NCI-H460 (cell line): ENCODE results near the gene NPC2. TPM values are rescaled to one million over a fixed set of nuclear protein-coding genes. Genes with fewer than 3 reads are reported as not detected.
"Not testable (repeated sequence)": the region's sequence is repeated elsewhere in the genome, so short reads cannot be mapped to it uniquely, and the experiment has no call there.

ENCODE experiments used
- DNase-seq: peaks from one replicate; pipeline ENCODE4 v3.0.0-alpha.2; 2016; ENCODE audit warnings: low read depth; ENCODE audit errors: extremely low read depth
- total RNA-seq: library from RNA; depleted of rRNA; stranded (reverse); fragments of >200 nt; shearing (Covaris generic); gene quantifications from 2 replicates; pipeline ENCODE4 v1.2.3, GENCODE V29; 2014

The NPC2 gene
- total RNA-seq, 1 experiment from 2014 or later = 59.3 TPM

DNA sequence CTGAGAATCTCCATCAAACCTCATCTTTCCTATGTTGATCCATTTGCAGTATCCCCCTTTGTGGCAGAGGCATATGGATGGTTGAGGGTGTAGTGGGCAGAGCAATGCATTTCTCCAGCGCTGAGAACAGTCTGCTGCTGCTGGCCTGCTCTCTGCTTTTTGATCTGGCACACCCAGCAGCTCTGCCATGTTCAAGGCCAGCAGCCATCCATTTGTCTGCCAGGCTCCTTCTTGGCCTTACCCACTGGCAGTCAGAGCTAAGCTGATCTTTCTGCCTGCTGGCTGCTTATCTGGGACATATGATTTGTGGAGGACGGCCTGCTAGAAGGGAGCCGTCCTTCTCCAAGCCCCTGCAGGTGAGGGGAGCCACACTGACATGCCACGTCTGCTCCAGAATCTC lies 17.0 kb downstream of the NPC2 start:
- DNase-seq = no peak

DNA sequence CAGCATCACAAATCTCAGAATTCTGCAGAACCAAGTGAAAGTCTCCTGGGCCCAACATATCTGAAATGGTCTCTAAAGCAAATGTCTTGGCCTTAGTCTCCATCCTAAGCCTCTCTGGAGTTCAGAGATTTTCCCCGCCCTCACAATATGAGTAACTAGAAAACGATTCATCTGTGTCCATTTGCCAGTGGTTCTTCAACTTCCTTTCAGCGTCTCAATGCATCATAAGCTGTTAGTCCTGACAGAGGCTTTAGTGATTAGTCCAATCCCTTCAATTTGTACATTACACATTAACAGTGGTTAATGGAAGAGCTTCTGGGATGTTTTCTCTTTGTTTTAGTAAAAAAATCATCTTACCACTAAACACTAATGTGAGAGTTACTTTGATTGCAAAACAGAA lies 17.4 kb downstream of the NPC2 start:
- DNase-seq = no peak

DNA sequence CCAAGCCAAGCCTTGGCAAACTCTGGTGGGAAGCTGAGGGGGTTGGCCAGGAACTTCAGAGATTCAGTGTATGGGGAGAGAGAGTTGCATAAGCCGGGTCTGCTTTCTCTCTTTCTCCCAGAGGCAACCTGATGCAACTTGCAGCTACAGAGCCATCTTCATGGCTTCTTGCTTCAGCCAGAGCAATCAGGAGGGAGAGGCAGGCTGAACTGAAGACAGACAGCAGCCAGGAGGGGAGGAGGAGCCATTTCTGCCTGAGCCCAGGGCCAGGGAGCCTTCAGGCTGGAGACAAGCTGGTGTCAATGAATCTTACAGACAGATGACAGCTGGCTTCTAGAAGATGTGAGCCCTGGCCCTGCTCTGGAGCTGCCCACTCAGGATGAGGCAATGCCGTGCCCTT lies 18.7 kb downstream of the NPC2 start:
- DNase-seq = no peak

DNA sequence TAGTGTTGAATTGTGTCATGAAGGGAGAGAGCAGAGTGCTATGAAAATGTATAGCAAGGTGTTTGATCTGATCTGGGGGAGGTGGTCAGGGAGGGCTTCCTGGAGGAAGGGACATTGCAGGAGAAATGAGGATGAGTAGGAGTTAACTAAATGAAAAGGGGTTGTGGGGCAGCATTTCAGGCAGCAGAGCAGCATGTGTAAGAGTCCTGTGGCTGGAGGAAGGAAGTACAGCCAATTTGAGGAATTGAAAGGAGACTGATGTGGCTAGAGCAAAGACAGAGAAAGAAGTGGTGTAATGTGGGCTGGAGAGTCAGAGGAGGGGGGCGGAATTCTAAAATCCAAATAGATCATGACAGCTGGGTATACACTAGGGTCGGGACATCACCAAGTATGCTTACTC lies 20.5 kb downstream of the NPC2 start:
- no peak for DNase-seq

DNA sequence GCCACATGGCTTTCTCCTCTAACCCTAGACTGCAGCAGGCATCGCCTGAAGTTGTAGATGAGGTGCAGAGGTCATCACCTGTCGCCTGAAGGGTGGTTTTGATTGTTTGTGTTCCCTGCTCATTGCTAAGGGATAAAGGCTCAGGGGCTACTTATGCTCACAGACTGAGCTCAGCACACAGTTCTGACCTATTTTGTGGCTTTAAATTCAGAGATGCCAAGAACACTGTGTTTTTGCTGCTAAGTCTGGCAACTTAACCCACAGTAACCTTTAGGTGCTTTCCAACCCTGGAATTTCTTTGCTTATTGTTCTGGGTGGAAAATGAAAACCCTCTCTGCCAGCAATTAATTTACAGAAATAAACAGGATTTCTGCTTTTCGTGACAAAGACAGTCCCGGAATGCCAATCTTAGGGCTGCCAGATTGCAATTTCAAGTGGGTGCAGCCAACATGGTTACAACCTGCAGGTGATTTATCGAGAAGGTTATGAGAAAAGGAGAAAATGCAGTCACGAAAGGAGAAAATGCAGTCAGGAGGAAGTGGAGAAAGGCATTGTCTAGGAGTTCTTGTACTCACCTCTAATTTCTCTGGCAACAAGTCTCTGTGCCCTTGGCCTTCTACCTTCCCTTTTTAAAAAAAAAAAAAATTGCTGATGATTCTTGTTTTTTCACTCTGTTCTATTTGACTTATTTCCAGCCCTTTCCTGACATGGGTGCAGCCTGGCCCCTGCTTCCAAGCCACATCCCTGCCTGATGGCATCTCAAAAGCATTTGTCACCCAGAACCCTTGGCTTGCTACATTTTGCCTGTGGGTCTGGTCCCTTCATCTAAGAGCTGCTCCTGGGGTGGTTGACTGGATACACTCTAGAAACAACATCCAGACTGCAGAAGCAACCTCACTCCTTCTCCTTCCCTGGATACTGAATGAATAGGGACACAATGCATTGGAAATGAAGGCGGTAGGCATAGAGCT lies 23.3 kb downstream of the NPC2 start:
- no peak for DNase-seq

DNA sequence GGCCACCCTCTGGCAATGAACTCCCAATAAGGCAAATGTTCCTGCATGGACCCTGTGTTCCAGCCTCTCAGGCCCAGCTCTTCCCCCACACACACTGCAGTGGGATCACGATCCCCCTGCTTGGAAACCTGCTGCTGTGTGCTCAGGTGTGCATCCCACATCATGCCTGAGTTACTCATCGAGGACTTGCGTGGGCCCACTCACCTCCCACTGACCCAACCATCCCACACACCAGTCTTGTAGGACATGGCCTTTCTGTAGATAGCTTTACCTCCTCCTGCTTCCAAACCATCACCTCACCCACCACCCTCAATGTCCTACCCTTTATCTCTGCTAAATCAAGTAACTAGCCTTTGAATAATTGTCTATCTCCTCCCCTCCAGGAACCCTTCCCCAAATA lies 24.6 kb downstream of the NPC2 start:
- DNase-seq = no peak

DNA sequence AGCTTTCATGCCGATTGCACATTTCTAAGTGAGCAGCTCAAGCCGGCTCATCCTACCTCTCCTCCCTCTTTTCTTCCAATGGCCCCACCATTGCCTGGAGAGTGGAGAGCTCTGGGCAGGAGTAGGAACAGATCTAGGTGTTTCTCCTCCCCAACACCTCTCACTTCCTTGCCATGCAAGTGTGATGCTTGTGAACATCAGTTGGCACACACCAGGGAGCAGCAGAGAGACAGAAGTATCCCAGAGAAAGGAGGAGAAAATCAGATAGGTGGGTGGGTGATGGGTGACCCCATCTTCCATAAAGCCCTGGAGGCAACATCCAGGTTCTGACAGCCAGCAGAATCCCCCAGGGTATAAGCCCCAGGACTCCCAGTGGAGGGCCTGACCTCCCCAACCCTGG lies 27.8 kb downstream of the NPC2 start:
- no peak for DNase-seq

DNA sequence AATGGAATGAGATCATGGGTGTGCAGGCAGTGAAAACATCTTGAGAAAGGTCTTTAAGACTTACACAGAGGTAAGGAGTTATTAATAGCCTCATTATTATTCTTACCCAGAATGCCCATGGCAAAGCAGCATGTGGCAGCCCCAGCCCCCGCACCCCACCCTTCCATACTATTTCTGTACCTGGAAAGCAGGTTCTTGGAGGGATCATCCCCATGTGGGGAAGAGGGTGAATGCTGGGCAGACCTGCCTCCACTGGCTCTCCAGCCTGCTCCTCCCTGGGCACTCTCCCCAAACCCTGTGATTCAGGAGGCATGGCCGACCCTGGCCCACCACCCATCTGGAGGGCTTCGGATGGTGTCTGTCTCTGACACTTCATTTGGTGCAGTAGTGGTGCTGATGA lies 28.3 kb downstream of the NPC2 start:
- DNase-seq = no peak

DNA sequence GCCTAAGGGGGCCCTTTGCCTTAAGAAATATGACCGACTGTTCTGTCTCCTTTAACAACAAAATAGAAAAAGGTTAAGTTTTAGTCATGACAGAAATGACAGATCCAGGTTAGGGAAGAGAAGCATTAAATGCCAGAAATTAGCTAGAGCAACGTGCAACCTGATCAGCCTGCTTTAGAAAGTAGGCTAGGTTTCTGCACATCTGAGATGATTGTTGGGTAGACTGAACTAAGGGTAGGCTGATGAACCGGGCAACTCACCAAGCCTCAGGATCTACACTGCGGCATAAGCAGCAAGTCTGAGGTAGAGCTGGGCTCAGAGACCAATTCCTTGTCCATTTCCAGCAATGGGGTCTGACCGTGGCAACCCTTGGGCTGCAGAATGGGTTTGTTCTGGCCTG lies 29.4 kb downstream of the NPC2 start:
- no peak for DNase-seq

DNA sequence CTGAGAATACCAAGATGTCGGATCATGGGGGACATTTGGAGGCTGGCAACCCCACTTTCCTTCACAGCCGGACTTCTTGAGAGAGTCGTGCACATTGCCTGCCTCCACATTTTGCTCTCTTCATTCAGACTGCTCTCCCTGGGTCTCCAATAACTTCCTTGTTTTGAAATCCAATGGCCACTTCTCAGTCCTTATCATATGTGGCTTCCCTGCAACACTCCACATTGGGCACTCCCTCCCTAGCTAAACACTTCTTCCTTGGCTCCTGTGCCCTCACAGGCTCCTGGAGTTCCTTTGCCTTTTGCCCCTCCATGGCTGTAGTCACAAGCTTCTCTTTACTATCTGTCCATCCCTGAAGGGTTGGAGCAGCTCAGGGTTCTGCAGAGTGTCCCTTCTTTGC lies 30.1 kb downstream of the NPC2 start:
- DNase-seq = no peak

DNA sequence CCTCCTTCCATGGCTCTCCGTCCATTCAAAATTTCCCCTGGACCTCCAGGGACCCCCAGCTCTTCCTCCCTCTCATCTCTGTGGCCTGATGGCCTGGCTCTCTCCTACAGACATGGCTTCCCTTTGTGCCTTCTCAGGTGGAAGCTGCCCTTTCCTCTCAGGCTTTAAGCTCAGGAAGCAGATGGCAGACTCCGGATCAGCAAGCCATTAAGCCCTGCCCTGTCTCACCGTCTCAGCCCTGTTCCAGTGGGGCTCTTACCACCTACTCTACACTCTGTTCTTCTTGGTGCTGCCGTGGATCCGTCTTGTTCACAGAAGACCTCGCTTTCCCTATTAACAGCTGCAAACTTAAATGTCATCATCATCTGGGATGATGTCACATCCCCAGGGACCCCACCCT lies 33.1 kb downstream of the NPC2 start:
- DNase-seq = no peak

DNA sequence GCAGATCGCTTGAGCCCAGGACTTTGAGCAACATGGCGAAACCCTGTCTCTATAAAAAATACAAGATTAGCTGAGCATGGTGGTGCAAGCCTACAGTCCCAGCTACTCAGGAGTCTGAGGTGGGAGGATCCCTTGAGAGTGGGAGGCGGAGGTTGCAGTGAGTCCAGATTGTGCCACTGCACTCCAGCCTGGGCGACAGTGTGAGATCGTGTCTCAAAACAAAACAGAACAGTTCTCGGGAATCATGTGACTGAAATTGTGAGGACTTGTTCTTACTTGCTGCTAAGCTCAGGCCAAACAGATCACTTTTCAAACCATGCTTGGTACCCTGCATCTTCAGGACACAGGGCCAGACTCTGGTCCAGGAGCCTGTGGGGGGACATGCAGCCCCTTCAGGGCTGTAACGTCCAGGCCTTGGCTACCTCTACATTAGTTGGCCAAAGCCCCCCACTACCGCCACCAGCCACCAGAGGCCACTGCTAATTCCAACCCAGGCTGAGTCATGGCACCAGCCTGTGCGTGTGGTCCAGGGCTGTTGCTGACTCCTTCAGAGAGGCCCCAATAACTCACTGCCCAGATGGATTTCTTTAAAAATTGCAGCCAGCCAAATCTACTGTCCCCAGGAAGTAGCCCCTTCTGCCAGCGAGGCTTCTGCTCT lies 33.7 kb downstream of the NPC2 start:
- peak; percentile 25 for DNase-seq

DNA sequence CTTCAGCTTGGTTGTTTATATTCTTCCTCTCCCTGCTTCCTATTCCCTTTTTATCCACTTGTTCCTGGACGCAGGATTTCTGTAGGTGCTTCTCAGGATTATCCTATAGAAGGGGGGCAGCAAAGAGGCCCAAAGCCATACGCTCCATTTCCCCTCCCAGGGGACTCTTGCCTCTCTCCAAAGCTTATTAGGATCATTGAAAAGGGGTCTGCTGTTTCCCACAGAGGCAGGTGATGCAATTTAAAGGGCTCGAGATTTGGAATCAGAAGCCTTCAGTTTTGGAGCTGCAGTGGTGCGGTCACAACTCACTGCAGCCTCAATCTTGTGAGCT lies 35.6 kb downstream of the NPC2 start:
- DNase-seq = no peak

DNA sequence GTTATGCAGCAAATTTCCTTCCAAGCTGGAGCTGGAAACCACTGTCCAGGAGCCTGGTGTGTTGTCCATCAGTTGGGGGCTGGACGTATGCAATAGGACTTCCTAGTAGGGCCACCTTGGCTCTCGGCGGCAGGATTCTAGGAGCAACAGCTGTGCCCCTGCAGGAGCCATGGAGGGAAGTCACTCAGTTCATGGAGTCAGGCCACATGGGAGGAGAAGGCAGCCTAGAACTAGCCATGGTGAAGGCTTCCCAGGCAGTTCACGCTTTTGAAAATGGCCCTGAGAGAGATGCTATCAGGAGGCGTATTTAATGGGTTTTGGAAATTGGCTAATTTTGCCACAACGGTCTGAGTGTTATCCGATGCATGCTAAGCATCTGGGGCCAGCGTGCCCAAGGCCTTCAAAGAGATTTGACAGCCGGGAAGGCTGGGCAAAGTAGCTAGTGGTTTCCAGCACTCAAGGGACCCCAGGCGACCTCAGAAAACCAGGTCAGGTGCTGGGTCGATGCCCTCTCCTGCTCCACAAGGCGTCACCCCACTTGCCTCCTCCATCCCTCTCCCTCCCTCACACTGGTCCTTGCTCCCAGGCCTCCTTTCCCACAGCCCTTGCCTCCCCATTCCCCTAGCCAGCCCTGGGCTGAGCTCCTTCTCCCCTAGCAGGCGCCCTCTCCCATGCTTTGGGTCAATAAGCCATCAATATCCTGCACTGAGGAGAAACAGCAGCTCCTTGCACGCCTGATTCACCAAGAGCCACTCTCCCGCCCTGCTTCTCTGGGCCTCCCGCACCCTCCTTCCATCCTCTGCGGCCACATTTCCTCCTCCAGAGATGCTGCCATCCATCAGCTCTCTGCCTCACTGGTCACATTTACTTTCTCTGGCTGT lies 36.2 kb downstream of the NPC2 start:
- no peak for DNase-seq

DNA sequence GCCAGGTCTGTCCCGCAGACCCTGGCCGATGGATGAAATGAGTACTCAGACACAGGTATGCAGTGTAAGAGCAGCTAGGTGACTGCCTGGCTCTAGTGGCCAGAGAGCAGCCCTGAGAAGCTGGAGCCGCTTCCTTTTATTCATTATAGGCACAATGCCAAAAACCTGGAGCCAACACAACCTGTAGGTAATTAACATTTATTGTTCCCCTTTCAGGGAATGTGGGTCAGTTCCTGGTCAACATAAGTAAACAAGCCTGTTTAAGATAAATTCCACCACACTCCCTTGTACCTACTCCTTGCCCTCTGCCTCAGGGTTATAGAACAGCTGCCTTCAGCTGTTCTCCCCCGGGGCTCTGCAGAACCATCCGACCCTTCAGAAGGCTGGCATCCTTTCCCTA lies 38.7 kb downstream of the NPC2 start:
- DNase-seq = not testable (repeated sequence)

DNA sequence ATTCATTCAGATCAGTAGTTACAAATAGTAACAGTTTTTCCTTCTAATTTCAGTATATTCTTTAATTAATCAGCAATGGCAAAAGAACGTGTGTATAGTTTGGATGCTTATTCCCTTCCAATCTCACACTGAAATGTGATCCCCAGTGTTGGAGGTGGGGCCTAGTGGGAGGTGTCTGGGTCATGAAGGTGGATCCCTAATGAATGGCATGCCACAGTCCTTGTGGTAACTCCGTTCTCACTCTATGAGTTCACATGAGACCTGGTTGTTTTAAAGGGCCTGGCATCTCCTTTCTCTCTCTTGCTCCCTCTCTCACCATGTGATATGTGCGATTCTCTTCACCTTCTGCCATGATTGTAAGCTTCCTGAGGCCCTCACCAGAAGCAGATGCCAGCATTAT lies 48.2 kb downstream of the NPC2 start:
- DNase-seq = no peak

DNA sequence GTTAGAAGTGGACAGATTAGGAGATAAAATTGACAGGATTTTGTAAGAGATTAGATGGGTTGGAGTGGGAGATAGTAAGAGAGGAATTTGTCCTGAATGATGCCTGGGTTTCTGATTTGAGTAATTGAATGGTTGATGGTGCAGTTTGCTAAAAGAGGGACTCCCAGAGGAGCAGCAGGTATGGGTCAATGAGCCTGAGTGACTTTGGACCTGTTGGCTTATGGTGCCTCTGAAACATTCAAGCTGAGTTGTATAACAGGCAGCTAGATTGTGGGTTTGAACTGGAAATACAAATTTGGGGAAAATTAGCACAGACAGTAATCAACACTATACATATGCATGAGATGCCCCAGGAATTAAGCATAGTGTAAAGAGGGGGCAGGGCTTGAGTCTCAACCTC lies 50.3 kb downstream of the NPC2 start:
- DNase-seq = no peak

DNA sequence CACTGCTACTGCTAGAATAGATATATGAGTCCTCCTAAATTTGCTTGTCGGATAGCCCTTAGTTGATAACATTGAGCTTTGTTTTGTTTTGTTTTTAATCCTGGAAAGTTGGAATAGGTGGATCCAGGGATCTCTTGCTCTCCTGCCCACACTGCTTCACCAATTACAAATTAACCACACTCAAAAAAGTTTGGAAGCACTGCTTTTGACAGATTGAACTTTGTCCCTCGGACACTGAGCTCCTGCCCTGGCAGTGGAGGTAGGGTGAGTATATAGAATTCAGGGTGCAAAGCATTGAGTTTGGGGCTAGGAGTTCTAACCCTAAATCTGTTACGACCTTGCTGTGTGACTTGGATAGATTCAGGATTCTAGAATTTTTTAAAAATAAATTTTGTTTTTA lies 52.0 kb downstream of the NPC2 start:
- DNase-seq = no peak

DNA sequence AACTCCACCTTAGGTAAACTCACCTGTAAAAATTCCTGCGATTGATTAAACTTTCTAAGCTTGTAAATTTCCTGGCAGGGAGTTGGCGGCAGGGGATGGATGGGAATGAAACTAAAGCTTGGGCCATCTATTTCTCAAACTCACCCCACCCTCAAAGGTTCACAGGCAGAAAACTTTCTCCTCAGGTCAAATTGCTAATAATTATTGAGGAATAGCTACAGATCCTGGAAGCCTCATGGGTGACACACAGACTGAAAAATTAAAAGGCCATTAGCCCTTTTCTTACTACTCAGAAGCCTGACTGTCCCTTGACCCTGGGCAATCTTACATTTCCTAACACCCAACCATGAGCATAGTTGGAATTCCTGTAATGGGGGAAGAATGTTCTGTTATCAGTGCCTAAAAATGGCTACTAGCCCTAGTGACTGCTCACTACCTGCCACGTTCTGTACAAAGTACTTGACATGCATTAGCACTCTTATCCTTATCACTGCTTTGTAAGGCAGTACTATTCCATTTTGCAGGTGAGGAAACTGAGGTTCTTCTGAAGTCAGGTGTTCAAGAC lies 54.7 kb downstream of the NPC2 start:
- DNase-seq = no peak

DNA sequence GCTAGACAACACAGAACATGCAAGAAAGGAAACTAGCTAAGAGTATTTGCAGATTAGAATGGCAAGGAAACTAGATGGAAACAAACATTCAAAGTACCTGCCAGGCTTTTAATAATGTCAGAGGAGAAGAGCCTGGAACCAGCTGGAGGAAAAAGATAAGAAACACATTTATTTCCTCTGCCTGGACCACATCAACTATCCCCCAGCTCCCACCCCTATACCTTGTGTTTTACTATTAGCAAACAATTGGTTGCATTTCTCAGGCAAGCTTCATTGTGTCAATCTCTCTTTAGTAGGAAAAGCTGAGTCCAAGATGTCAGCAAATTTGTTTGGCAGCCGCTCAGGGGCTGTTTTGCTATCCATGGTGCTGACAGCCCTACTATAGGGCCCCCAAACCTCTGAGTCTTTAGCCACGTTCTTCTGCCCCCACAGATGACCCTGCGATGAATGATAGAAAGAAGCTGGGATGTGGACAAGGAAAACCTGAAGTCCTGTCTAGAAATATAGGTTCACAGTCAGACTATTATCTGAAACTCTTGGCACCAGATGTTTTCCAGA lies 55.5 kb downstream of the NPC2 start:
- no peak for DNase-seq

DNA sequence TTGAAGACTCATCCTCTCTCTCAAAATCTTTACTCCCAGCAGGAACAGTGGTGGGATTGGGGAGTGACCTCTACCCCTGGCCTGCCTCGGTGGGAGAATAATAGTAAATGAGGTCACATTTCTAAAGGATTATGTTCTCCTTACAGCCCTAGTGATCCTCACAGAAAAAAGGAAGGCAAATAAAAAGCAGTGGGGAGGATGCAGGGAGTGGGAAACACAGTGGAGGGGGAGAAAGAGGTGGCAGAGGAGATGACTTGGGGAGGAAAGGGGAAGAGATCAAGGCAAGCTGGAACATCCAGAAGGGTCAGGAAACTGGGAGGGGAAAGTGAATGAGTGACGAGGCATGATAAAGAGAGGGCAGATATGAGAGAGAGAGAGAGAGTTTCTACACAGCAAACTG lies 58.8 kb downstream of the NPC2 start:
- DNase-seq = no peak
